ENCODE results near the gene CNIH2.

The CNIH2 gene

GRCh38 chr11:66332371-66333219, 54.6 kb downstream of the CNIH2 start:
- DNase-seq (ENCODE audit: low read depth): no peak
- TF ChIP-seq CTCF (IDR thresholded peaks at IDR 0.05; ENCODE audit: low read depth, low read length, missing control alignments): no peak
- H3K4me3 ChIP-seq (ENCODE audit: low read depth, low read length): no peak overlapping the region

- no peak for DNase-seq (ENCODE audit: low read depth)
- H3K4me3 ChIP-seq (ENCODE audit: low read depth, low read length): no peak overlapping the region
- no peak for TF ChIP-seq CTCF (IDR thresholded peaks at IDR 0.05; ENCODE audit: low read depth, low read length, missing control alignments)
Measured at GRCh38 chr11:66333220-66333877, 55.4 kb downstream of the CNIH2 start.

Data from GM12864 (cell line).